Gastrocnemius medialis (tissue), 4 donors: ENCODE results near the gene APLP2. TPM values are rescaled to one million over a fixed set of nuclear protein-coding genes. Genes with fewer than 3 reads are reported as not detected.
A peak's percentile ranks its signal among the peaks of the same experiment; 100 is the strongest.

Experiments used
- ATAC-seq, 2 donors: fragments of 150-250 bp; one replicate each; pipeline ENCODE4 v1.9.1; 2016
- DNase-seq, 2 donors: peaks; one replicate each; pipeline ENCODE4 v3.0.0-alpha.2; 2019
- H3K27ac ChIP-seq, 4 donors: fragments of 200-600 bp; sonication (generic); 1 replicate in 1 of 4; 2 replicates in 3 of 4; pipeline ENCODE4 v1.5.1; 2016 to 2018; ENCODE audit warnings: mild to moderate bottlenecking in 2 of 4, moderate library complexity in 1 of 4
- H3K27me3 ChIP-seq, 3 donors: fragments of 200-600 bp; sonication (generic) in 2 of 3; 1 replicate in 1 of 3; 2 replicates in 2 of 3; pipeline versions ENCODE4 v1.5.1 to v1.6.0; 2016 to 2019; ENCODE audit warnings: mild to moderate bottlenecking in 1 of 3, moderate library complexity in 1 of 3
- H3K36me3 ChIP-seq, 2 donors: fragments of 200-600 bp; sonication (generic) in 1 of 2; one replicate each; pipeline ENCODE4 v1.5.1; 2017 to 2018
- H3K4me1 ChIP-seq, 2 donors: fragments of 200-600 bp; sonication (generic) in 1 of 2; one replicate each; pipeline ENCODE4 v1.5.1; 2016 to 2017; ENCODE audit warnings: mild to moderate bottlenecking in 2 of 2
- H3K4me3 ChIP-seq, 4 donors: fragments of 200-600 bp; sonication (generic) in 3 of 4; 1 replicate in 1 of 4; 2 replicates in 3 of 4; pipeline ENCODE4 v1.5.1; 2016 to 2019; ENCODE audit warnings: mild to moderate bottlenecking in 2 of 4
- H3K9me3 ChIP-seq, 3 donors: fragments of 200-600 bp; sonication (generic) in 2 of 3; 1 replicate in 1 of 3; 2 replicates in 2 of 3; pipeline ENCODE4 v1.5.1; 2016 to 2019
- POLR2A ChIP-seq, 2 donors: fragments of 450-650 bp; IDR thresholded peaks; one replicate each; pipeline ENCODE4 v1.6.1; 2017; ENCODE audit warnings: antibody characterized with exemption in 2 of 2, mild to moderate bottlenecking in 2 of 2, moderate library complexity in 2 of 2
- in situ Hi-C, 4 donors: fragments of 200-750 bp; cut with MboI; loops; one replicate each; pipeline versions ENCODE4 v1.15.0 to v1.8.0; 2017; ENCODE audit warnings: low sequenced_read_pairs in 4 of 4
- intact Hi-C: fragments of 100-400 bp; cut with DNase I; formaldehyde crosslinking; loops from one replicate; pipeline ENCODE4 v1.15.1; 2023; ENCODE audit warnings: low total_unique reads
- total RNA-seq, 4 donors: library from RNA; depleted of rRNA; stranded (reverse); fragments of >200 nt; gene quantifications; one replicate each; pipeline versions ENCODE4 v1.1.0 to v1.2.3, GENCODE V29; 2016
- TF ChIP-seq, protein P1 (sequence below), 5 experiments: fragments of 450-650 bp in 3 of 5; fragments of 200-600 bp in 2 of 5; sonication (generic) in 2 of 5; IDR thresholded peaks in 4 of 5; conservative IDR thresholded peaks in 1 of 5; 1 replicate in 4 of 5; 2 replicates in 1 of 5; pipeline ENCODE4 v1.5.1; 2016 to 2019; ENCODE audit warnings: antibody characterized with exemption in 5 of 5, mild to moderate bottlenecking in 3 of 5, moderate library complexity in 3 of 5

The APLP2 gene
- total RNA-seq, 4 donors from 2014 or later, result 80.4 to 110 (median 82.1) TPM

DNA sequence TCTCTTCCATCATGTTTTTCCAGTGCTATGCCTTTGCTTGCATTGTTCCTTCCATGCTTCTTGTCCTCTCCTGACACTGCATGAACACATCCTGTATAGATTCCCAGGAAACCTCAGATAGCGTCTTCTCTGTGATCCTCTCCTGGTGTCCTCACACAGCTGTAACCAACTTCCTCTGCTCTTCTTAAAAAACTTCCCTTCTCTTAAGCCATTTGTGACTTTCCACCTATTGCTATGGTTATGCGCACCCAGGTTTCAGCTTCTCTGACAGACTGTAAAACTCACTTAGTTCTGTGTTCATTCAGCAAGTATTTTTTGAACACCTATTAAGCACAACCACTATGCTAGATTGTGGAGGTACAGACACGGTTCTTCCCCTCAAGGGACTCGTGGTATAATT, 5.1 kb upstream of the APLP2 start:
- H3K4me1 ChIP-seq, result peaks cover 7 to 8% of the 10 kb centered on the region in 2 donors
- in situ Hi-C loops, result loop anchor here in 1 of 4 donors (5.0 kb wide), 1 partner anchor 57 kb away; no protein-coding TSS in a partner anchor
- H3K36me3 ChIP-seq, result no peaks in the 10 kb centered on the region
- no peak overlapping the region for H3K27ac ChIP-seq
- no peaks in the 10 kb centered on the region for H3K9me3 ChIP-seq
- ATAC-seq (no peak), DNase-seq (no peak)
- TF ChIP-seq POLR2A (IDR thresholded peaks at IDR 0.05), result no peak
- TF ChIP-seq, protein P1, sequence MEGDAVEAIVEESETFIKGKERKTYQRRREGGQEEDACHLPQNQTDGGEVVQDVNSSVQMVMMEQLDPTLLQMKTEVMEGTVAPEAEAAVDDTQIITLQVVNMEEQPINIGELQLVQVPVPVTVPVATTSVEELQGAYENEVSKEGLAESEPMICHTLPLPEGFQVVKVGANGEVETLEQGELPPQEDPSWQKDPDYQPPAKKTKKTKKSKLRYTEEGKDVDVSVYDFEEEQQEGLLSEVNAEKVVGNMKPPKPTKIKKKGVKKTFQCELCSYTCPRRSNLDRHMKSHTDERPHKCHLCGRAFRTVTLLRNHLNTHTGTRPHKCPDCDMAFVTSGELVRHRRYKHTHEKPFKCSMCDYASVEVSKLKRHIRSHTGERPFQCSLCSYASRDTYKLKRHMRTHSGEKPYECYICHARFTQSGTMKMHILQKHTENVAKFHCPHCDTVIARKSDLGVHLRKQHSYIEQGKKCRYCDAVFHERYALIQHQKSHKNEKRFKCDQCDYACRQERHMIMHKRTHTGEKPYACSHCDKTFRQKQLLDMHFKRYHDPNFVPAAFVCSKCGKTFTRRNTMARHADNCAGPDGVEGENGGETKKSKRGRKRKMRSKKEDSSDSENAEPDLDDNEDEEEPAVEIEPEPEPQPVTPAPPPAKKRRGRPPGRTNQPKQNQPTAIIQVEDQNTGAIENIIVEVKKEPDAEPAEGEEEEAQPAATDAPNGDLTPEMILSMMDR (IDR thresholded peaks at IDR 0.05 in 4 of 5, conservative IDR thresholded peaks at IDR 0.05 in 1 of 5), result no peak
- H3K4me3 ChIP-seq, result no peak overlapping the region
- no peaks in the 10 kb centered on the region for H3K27me3 ChIP-seq
- intact Hi-C loops, result no loop called here

DNA sequence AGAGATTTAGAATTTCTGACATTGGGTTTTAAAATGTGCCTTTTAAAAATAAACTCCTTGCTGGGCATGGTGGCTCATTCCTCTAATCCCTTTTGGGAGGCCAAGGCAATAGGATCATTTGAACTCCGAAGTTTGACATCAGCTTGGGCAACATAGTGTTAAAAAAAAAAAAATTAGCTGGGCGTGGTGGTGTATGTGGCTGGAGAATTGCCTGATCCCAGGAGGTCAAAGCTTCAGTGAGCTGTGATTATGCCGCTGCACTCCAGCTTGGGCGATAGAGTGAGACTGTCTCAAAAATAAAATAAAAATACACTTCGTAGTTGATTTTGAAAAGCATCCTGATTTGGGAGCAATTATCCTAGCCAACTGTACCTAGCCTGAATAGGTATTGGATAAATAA, 3.4 kb upstream of the APLP2 start:
- no peaks in the 10 kb centered on the region for H3K36me3 ChIP-seq
- in situ Hi-C loops (no loop called here), intact Hi-C loops (loop anchor here (5.0 kb wide), 1 partner anchor 169 kb away; the partner anchor contains the start of gene NFRKB)
- TF ChIP-seq, protein P1 (IDR thresholded peaks at IDR 0.05 in 4 of 5, conservative IDR thresholded peaks at IDR 0.05 in 1 of 5), result no peak
- TF ChIP-seq POLR2A (IDR thresholded peaks at IDR 0.05), result no peak
- H3K27me3 ChIP-seq, result no peaks in the 10 kb centered on the region
- no peaks in the 10 kb centered on the region for H3K9me3 ChIP-seq
- H3K4me1 ChIP-seq, result peaks cover 8 to 11% of the 10 kb centered on the region in 2 donors
- H3K27ac ChIP-seq, result no peak overlapping the region
- no peak overlapping the region for H3K4me3 ChIP-seq
- no peak for DNase-seq
- no peak for ATAC-seq

DNA sequence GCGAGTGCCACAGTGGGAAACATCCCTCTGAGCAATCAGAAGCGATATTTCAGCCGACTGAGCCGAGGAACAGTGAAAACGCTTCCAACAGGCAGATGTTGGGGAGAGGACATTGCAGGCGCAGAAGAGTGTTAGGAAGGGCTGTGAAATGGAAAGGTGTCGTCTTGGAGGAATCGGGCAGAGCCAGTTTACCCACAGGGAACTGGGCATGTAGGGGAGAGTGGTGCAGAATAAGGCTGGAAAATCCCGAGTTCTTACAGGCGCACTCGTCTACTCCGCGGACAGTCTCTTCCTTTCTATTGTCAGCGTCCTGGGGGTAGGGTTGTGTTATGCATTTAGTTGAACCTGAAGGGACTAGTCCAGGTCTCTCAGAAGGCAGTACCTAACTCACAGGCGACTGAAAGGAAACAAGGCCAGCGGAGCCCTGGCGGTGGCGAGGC, 1.1 kb upstream of the APLP2 start:
- H3K36me3 ChIP-seq, result no peaks in the 10 kb centered on the region
- in situ Hi-C loops, result no loop called here
- peaks cover 14 to 24% of the 10 kb centered on the region in 2 donors for H3K4me1 ChIP-seq
- DNase-seq, result no peak
- intact Hi-C loops, result loop anchor here (2.0 to 5.0 kb wide), 2 partner anchors 144 to 171 kb away; partner anchors contain the start of gene NFRKB
- no peaks in the 10 kb centered on the region for H3K9me3 ChIP-seq
- TF ChIP-seq, protein P1 (IDR thresholded peaks at IDR 0.05 in 4 of 5, conservative IDR thresholded peaks at IDR 0.05 in 1 of 5), result no peak
- TF ChIP-seq POLR2A (IDR thresholded peaks at IDR 0.05), result no peak
- peak overlapping the region; percentile 73 to 90 (median 86) for H3K4me3 ChIP-seq
- H3K27ac ChIP-seq, result peak overlapping the region; percentile 88 to 94 (median 90)
- ATAC-seq, result no peak
- H3K27me3 ChIP-seq, result no peaks in the 10 kb centered on the region

DNA sequence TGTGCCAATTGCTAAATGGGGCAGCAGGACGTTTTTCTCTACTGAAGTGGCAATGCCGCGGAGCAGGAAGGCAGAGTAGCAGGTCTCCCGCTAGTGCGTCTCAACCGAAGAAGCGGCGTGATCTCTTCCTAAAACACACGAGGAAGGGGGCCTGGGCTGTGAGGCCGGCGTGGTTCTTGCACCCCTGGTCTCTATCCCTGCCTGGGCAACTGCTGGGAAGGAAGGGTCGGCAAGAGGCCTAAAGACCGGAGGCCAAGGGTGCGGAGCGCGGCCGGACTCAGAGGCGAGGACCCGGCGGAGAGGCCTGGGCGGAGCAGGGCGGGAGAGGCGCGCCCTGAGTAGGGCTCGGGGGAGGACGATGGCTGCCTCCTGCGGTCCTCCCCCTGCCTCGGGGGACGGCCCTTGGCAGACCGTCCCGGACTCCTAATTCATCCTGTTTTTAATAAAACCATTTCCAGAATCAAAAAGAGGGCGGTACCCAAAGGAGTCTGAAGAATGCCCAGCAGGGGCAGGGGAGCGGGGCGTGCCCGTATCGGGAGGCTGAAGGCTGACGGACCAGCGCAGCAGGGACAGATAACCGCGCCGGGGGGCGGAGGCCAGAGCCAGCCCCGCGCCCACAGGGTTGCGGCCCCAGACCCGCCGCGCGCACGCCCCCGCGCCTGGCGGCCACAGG, 572 bp upstream of the APLP2 start:
- H3K36me3 ChIP-seq, result no peaks in the 10 kb centered on the region
- intact Hi-C loops (loop anchor here (1.0 to 5.0 kb wide), 3 partner anchors 66 to 172 kb away; partner anchors contain the start of gene NFRKB), in situ Hi-C loops (no loop called here)
- H3K27ac ChIP-seq, result peak overlapping the region; percentile 88 to 94 (median 90)
- ATAC-seq, result peak; percentile 63 to 67
- no peaks in the 10 kb centered on the region for H3K27me3 ChIP-seq
- H3K4me1 ChIP-seq, result peaks cover 14 to 24% of the 10 kb centered on the region in 2 donors
- TF ChIP-seq, protein P1 (IDR thresholded peaks at IDR 0.05 in 4 of 5, conservative IDR thresholded peaks at IDR 0.05 in 1 of 5), result peak in 3 of 5 experiments; percentile 19 to 30 (median 22)
- TF ChIP-seq POLR2A (IDR thresholded peaks at IDR 0.05), result no peak
- peak overlapping the region; percentile 73 to 90 (median 86) for H3K4me3 ChIP-seq
- peak in 1 of 2 donors; percentile 67 for DNase-seq
- H3K9me3 ChIP-seq, result no peaks in the 10 kb centered on the region
